ENCODE measurements around the gene KPNA1. TPM values are rescaled to one million over a fixed set of nuclear protein-coding genes. Genes with fewer than 3 reads are reported as not detected.

KPNA1 gene
- polyA plus RNA-seq, 3 donors: 18.0 to 41.2 (median 38.5) TPM

DNA sequence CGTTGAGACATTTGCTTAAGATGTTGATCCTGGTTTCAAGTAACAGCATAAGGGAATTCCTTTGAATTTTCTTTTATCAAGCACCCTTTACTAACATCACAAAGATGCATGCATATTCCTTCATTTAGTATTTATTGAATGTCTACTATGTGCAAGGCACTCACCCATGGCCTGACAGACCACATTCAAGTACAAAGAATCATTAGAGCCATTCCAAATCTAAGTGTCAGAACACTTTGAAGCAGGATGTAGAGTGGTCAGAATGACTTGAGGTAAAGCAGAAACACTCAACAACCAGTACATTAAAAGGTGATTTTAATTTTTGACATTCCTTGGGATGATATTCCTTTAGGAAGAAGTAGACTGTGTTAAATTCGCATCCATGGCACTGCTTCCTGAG, 92.9 kb downstream of the KPNA1 start:
- TF ChIP-seq, protein P1, sequence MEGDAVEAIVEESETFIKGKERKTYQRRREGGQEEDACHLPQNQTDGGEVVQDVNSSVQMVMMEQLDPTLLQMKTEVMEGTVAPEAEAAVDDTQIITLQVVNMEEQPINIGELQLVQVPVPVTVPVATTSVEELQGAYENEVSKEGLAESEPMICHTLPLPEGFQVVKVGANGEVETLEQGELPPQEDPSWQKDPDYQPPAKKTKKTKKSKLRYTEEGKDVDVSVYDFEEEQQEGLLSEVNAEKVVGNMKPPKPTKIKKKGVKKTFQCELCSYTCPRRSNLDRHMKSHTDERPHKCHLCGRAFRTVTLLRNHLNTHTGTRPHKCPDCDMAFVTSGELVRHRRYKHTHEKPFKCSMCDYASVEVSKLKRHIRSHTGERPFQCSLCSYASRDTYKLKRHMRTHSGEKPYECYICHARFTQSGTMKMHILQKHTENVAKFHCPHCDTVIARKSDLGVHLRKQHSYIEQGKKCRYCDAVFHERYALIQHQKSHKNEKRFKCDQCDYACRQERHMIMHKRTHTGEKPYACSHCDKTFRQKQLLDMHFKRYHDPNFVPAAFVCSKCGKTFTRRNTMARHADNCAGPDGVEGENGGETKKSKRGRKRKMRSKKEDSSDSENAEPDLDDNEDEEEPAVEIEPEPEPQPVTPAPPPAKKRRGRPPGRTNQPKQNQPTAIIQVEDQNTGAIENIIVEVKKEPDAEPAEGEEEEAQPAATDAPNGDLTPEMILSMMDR (IDR thresholded peaks at IDR 0.05): no peak
- no peak overlapping the region for H3K27ac ChIP-seq (ENCODE audit: low read depth in 1 of 2, low read length in 2 of 2)
- peaks cover 28 to 56% of the 10 kb centered on the region in 2 donors for H3K36me3 ChIP-seq (replicated peaks in 1 of 2; ENCODE audit: control insufficient read depth in 1 of 2, insufficient read depth in 2 of 2, low read length in 2 of 2)
- no peaks in the 10 kb centered on the region for H3K9me3 ChIP-seq (replicated peaks in 1 of 2; ENCODE audit: control insufficient read depth in 1 of 2, insufficient read depth in 1 of 2, low read length in 2 of 2)
- H3K4me3 ChIP-seq (replicated peaks in 1 of 3; ENCODE audit: low read depth in 2 of 3, low read length in 3 of 3): no peak overlapping the region
- no peak overlapping the region for H3K4me3 Mint-ChIP-seq
- peaks cover 47% of the 10 kb centered on the region for H3K79me2 ChIP-seq (ENCODE audit: insufficient read depth, low read length)
- no peak overlapping the region for H3K9ac ChIP-seq (ENCODE audit: insufficient read depth, low read length, poor library complexity, severe bottlenecking)
- H2AFZ ChIP-seq (ENCODE audit: insufficient read depth, low read depth, low read length, poor library complexity, severe bottlenecking): no peak overlapping the region
- no peaks in the 10 kb centered on the region for H3K27me3 Mint-ChIP-seq (ENCODE audit: low read depth in 3 of 3)
- peak overlapping the region in 1 of 7 donors; percentile 50 for H3K27ac Mint-ChIP-seq
- intact Hi-C loops (cut with micrococcal nuclease): no loop called here
- H3K36me3 Mint-ChIP-seq: peaks cover 37 to 43% of the 10 kb centered on the region in 2 donors
- DNase-seq: no peak
- no CpG with 5 or more reads among the region's 2 CpGs for WGBS (ENCODE audit: insufficient coverage)
- no peaks in the 10 kb centered on the region for H3K9me3 Mint-ChIP-seq
- H3K4me2 ChIP-seq (replicated peaks; ENCODE audit: extremely low read depth, low read length, poor library complexity, severe bottlenecking): no peak overlapping the region
- peaks cover 30% of the 10 kb centered on the region for H4K20me1 ChIP-seq (ENCODE audit: insufficient read depth, low read length)
- peaks cover 4 to 6% of the 10 kb centered on the region in 2 donors for H3K4me1 ChIP-seq (ENCODE audit: control insufficient read depth in 1 of 2, insufficient read depth in 2 of 2, low read length in 2 of 2)
- peaks cover 3% of the 10 kb centered on the region for H3K4me1 Mint-ChIP-seq
- H3K27me3 ChIP-seq (ENCODE audit: control insufficient read depth in 2 of 2, insufficient read depth in 2 of 2, low read length in 2 of 2): no peaks in the 10 kb centered on the region

- H3K9me3 ChIP-seq (replicated peaks in 1 of 2; ENCODE audit: control insufficient read depth in 1 of 2, insufficient read depth in 1 of 2, low read length in 2 of 2): no peaks in the 10 kb centered on the region
- Mint-ChIP-seq H3K36me3 (peaks cover 29 to 36% of the 10 kb centered on the region in 2 donors), H3K27ac (peak overlapping the region in 1 of 7 donors; percentile 77)
These were observed 93.6 kb downstream of the KPNA1 start for GRCh38 chr3:122421101-122421500.

More at GRCh38 chr3:122421101-122421500, 93.6 kb downstream of the KPNA1 start:
- Histone ChIP-seq H4K20me1 (ENCODE audit: insufficient read depth, low read length) (peaks cover 30% of the 10 kb centered on the region), H3K9ac (ENCODE audit: insufficient read depth, low read length, poor library complexity, severe bottlenecking) (no peak overlapping the region), H3K4me2 (replicated peaks; ENCODE audit: extremely low read depth, low read length, poor library complexity, severe bottlenecking) (no peak overlapping the region), H3K4me3 (replicated peaks in 1 of 3; ENCODE audit: low read depth in 2 of 3, low read length in 3 of 3) (no peak overlapping the region), H3K36me3 (replicated peaks in 1 of 2; ENCODE audit: control insufficient read depth in 1 of 2, insufficient read depth in 2 of 2, low read length in 2 of 2) (peaks cover 21 to 49% of the 10 kb centered on the region in 2 donors), H3K27me3 (ENCODE audit: control insufficient read depth in 2 of 2, insufficient read depth in 2 of 2, low read length in 2 of 2) (no peaks in the 10 kb centered on the region), H3K4me1 (ENCODE audit: control insufficient read depth in 1 of 2, insufficient read depth in 2 of 2, low read length in 2 of 2) (peaks cover 6 to 10% of the 10 kb centered on the region in 2 donors), H3K27ac (ENCODE audit: low read depth in 1 of 2, low read length in 2 of 2) (no peak overlapping the region), H3K79me2 (ENCODE audit: insufficient read depth, low read length) (peaks cover 51% of the 10 kb centered on the region), H2AFZ (ENCODE audit: insufficient read depth, low read depth, low read length, poor library complexity, severe bottlenecking) (no peak overlapping the region)
- no peaks in the 10 kb centered on the region for H3K27me3 Mint-ChIP-seq (ENCODE audit: low read depth in 3 of 3)
- WGBS (ENCODE audit: insufficient coverage): 100% methylated on average over 1 of the region's 4 CpGs
- H3K4me1 Mint-ChIP-seq: peaks cover 7% of the 10 kb centered on the region
- no peaks in the 10 kb centered on the region for H3K9me3 Mint-ChIP-seq
- DNase-seq: no peak
- TF ChIP-seq, protein P1 (IDR thresholded peaks at IDR 0.05): no peak
- intact Hi-C loops (cut with micrococcal nuclease): no loop called here
- H3K4me3 Mint-ChIP-seq: no peak overlapping the region
